ENCODE measurements around the gene SHC2. TPM values are rescaled to one million over a fixed set of nuclear protein-coding genes. Genes with fewer than 3 reads are reported as not detected.

SHC2 gene
- total and polyA plus RNA-seq, 2 experiments from 2014 or later = 39.9 to 56.9 TPM

- no peak overlapping the region for H3K4me3 ChIP-seq
- DNase-seq (ENCODE audit: low read depth in 1 of 2, low spot score in 1 of 2) = no peak
- peaks cover 19% of the 10 kb centered on the region for H3K27me3 ChIP-seq
Observed at GRCh38 chr19:504616-505015, 43.8 kb upstream of the SHC2 start.

GRCh38 chr19:501646-502045, 40.8 kb upstream of the SHC2 start:
- H3K4me1 ChIP-seq (ENCODE audit: low read depth) = no peaks in the 10 kb centered on the region
- no peaks in the 10 kb centered on the region for H3K9me3 ChIP-seq (ENCODE audit: low read depth)
- peaks cover 45% of the 10 kb centered on the region for H3K27me3 ChIP-seq
- no peak overlapping the region for H3K4me3 ChIP-seq
- TF ChIP-seq CTCF (IDR thresholded peaks at IDR 0.05; ENCODE audit: low read depth, low read length) = no peak
- DNase-seq (ENCODE audit: low read depth in 1 of 2, low spot score in 1 of 2) = no peak
- H3K36me3 ChIP-seq = no peaks in the 10 kb centered on the region
- no peak overlapping the region for H3K27ac ChIP-seq

More at GRCh38 chr19:504616-505015, 43.8 kb upstream of the SHC2 start:
- TF ChIP-seq CTCF (IDR thresholded peaks at IDR 0.05; ENCODE audit: low read depth, low read length) = no peak
- no peaks in the 10 kb centered on the region for H3K9me3 ChIP-seq (ENCODE audit: low read depth)
- no peak overlapping the region for H3K27ac ChIP-seq
- peaks cover 3% of the 10 kb centered on the region for H3K4me1 ChIP-seq (ENCODE audit: low read depth)
- no peaks in the 10 kb centered on the region for H3K36me3 ChIP-seq

GRCh38 chr19:498977-499623, 38.3 kb upstream of the SHC2 start:
- no peak overlapping the region for H3K4me3 ChIP-seq
- no peaks in the 10 kb centered on the region for H3K9me3 ChIP-seq (ENCODE audit: low read depth)
- H3K36me3 ChIP-seq = no peaks in the 10 kb centered on the region
- H3K27me3 ChIP-seq = peaks cover 50% of the 10 kb centered on the region
- no peak for DNase-seq (ENCODE audit: low read depth in 1 of 2, low spot score in 1 of 2)
- no peak overlapping the region for H3K27ac ChIP-seq
- H3K4me1 ChIP-seq (ENCODE audit: low read depth) = no peaks in the 10 kb centered on the region
- no peak for TF ChIP-seq CTCF (IDR thresholded peaks at IDR 0.05; ENCODE audit: low read depth, low read length)

GRCh38 chr19:498511-498891, 37.7 kb upstream of the SHC2 start:
- peaks cover 50% of the 10 kb centered on the region for H3K27me3 ChIP-seq
- no peak overlapping the region for H3K27ac ChIP-seq
- no peak for TF ChIP-seq CTCF (IDR thresholded peaks at IDR 0.05; ENCODE audit: low read depth, low read length)
- no peaks in the 10 kb centered on the region for H3K36me3 ChIP-seq
- no peaks in the 10 kb centered on the region for H3K4me1 ChIP-seq (ENCODE audit: low read depth)
- no peak for DNase-seq (ENCODE audit: low read depth in 1 of 2, low spot score in 1 of 2)
- no peaks in the 10 kb centered on the region for H3K9me3 ChIP-seq (ENCODE audit: low read depth)
- no peak overlapping the region for H3K4me3 ChIP-seq

GRCh38 chr19:497869-498510, 37.2 kb upstream of the SHC2 start:
- H3K27me3 ChIP-seq = peaks cover 50% of the 10 kb centered on the region
- TF ChIP-seq CTCF (IDR thresholded peaks at IDR 0.05; ENCODE audit: low read depth, low read length) = no peak

More at GRCh38 chr19:497869-498510, 37.2 kb upstream of the SHC2 start:
- Histone ChIP-seq H3K4me1 (ENCODE audit: low read depth) (no peaks in the 10 kb centered on the region), H3K36me3 (no peaks in the 10 kb centered on the region), H3K4me3 (peak overlapping the region; percentile 10), H3K9me3 (ENCODE audit: low read depth) (no peaks in the 10 kb centered on the region), H3K27ac (no peak overlapping the region)
- DNase-seq (ENCODE audit: low read depth in 1 of 2, low spot score in 1 of 2) = no peak

All from cardiac muscle cell (in vitro differentiated cells and primary cell).